OCI-LY7 (cell line): ENCODE results near the gene AGBL3. TPM values are rescaled to one million over a fixed set of nuclear protein-coding genes. Genes with fewer than 3 reads are reported as not detected.

Experiments
- BruUV-seq: library from RNA; stranded (reverse); fragments of 400-500 nt; replicated peaks from 2 replicates; lab custom pipeline; 2021; lab: Mats Ljungman, UMichigan
- CTCF ChIA-PET: fragments of 300-600 bp; sonication (Branson Sonifier 250); formaldehyde crosslinking; loops from one replicate; lab custom pipeline; 2022; ENCODE audit warnings: antibody characterized with exemption; ENCODE audit not compliant: unreplicated experiment; lab: Charles Lee
- POLR2A ChIA-PET: fragments of 300-600 bp; sonication (Branson Sonifier 250); formaldehyde crosslinking; loops from one replicate; lab custom pipeline; 2022; ENCODE audit warnings: antibody characterized with exemption; lab: Charles Lee
- DNase-seq: peaks from one replicate; pipeline ENCODE4 v3.0.0-alpha.2; 2015; ENCODE audit warnings: low spot score
- H2AFZ ChIP-seq: fragments of 200-600 bp; sonication (generic), shearing (Covaris generic); 2 replicates; pipeline ENCODE4 v1.6.1; 2014; ENCODE audit warnings: mild to moderate bottlenecking, antibody characterized with exemption, low read length, moderate library complexity
- H3K27ac ChIP-seq: fragments of 200-600 bp; sonication (generic); 2 replicates; pipeline ENCODE4 v1.5.1; 2014; ENCODE audit warnings: mixed run types, low read depth, mild to moderate bottlenecking, moderate library complexity, low read length, inconsistent platforms; ENCODE audit not compliant: poor library complexity, severe bottlenecking
- H3K36me3 ChIP-seq: fragments of 200-600 bp; sonication (generic); 2 replicates; pipeline ENCODE4 v1.6.1; 2014; ENCODE audit warnings: mild to moderate bottlenecking, antibody characterized with exemption, low read length, moderate library complexity, mixed read lengths; ENCODE audit not compliant: insufficient read depth
- H3K4me1 ChIP-seq: fragments of 200-600 bp; sonication (generic); 2 replicates; pipeline ENCODE4 v1.5.1; 2014; ENCODE audit warnings: mild to moderate bottlenecking, low read length; ENCODE audit not compliant: insufficient read depth, poor library complexity, severe bottlenecking
- H3K4me2 ChIP-seq: fragments of 200-600 bp; sonication (generic); 2 replicates; pipeline ENCODE4 v1.6.1; 2014; ENCODE audit warnings: mild to moderate bottlenecking, low read length
- H3K4me3 ChIP-seq: fragments of 200-600 bp; sonication (generic); 2 replicates; pipeline ENCODE4 v1.5.1; 2014; ENCODE audit warnings: mild to moderate bottlenecking, low read depth, low read length; ENCODE audit not compliant: poor library complexity, severe bottlenecking
- H3K79me2 ChIP-seq: fragments of 200-600 bp; sonication (generic); 2 replicates; pipeline ENCODE4 v1.6.1; 2016; ENCODE audit warnings: low read depth, mild to moderate bottlenecking, low read length, moderate library complexity, mixed read lengths; ENCODE audit not compliant: insufficient read depth
- H3K9me2 ChIP-seq: fragments of 200-600 bp; sonication (generic); 2 replicates; pipeline ENCODE4 v1.6.1; 2016; ENCODE audit warnings: mild to moderate bottlenecking, low read length, mixed read lengths; ENCODE audit not compliant: insufficient read depth
- H3K9me3 ChIP-seq: fragments of 200-600 bp; sonication (generic); 2 replicates; pipeline ENCODE4 v1.6.1; 2014; ENCODE audit warnings: mild to moderate bottlenecking, mixed run types, low read length, mixed read lengths
- H4K20me1 ChIP-seq: fragments of 200-600 bp; sonication (generic); 2 replicates; pipeline ENCODE4 v1.6.1; 2014; ENCODE audit warnings: mild to moderate bottlenecking, antibody characterized with exemption, low read length, moderate library complexity, mixed read lengths; ENCODE audit not compliant: insufficient read depth
- EZH2phosphoT487 ChIP-seq: fragments of 200-600 bp; sonication (generic); IDR thresholded peaks from 2 replicates; pipeline ENCODE4 v1.6.1; 2018; ENCODE audit warnings: low read depth, borderline replicate concordance, mild to moderate bottlenecking, mixed run types, antibody characterized with exemption, low read length, moderate library complexity, mixed read lengths
- intact Hi-C: fragments of 100-400 bp; cut with micrococcal nuclease; formaldehyde crosslinking; loops from one replicate; pipeline ENCODE4 v1.10.0; 2022; ENCODE audit not compliant: unreplicated experiment
- total RNA-seq, 2 experiments: library from RNA; depleted of rRNA in 1 of 2; stranded (reverse); fragments of >200 nt in 1 of 2; shearing (Covaris generic) in 1 of 2; gene quantifications; 2 replicates each; pipeline ENCODE4 v1.2.3, GENCODE V29; 2014 to 2022
- TF ChIP-seq, protein P1 (sequence below): fragments of 200-600 bp; sonication (generic); conservative IDR thresholded peaks from 2 replicates; pipeline ENCODE4 v1.5.1; 2014; ENCODE audit warnings: mild to moderate bottlenecking, antibody characterized with exemption, low read length, moderate library complexity, mixed read lengths

AGBL3 gene
- total RNA-seq, 2 experiments from 2014 or later = 3.5 to 4.9 TPM

DNA sequence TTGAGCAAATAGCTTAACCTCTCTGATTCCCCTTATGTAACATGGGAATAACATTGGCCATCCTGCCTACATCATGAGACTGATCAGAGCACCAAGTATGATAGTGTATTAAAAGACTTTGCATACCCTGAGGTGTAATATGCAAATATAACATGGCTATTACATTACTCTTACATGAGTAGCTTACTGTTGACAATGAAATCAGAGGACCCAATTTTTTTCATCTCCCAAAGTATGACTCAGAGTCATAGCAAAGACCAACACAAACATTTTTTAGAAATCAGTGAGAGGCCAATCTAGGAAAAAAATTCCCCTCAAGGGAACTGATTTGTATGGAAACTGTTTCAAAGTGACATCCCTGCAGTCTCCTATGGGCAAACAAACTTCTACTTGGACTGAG lies 114.5 kb downstream of the AGBL3 start:
- POLR2A ChIA-PET = interaction anchor here (0.6 to 0.7 kb wide), 2 partner anchors 98 to 380 kb away, joined by 3 to 5 read pairs; no protein-coding TSS in a partner anchor
- no peaks in the 10 kb centered on the region for H4K20me1 ChIP-seq
- H3K4me2 ChIP-seq = no peak overlapping the region
- intact Hi-C loops = no loop called here
- no peak overlapping the region for H3K4me3 ChIP-seq
- TF ChIP-seq EZH2phosphoT487 = no peak
- TF ChIP-seq, protein P1, sequence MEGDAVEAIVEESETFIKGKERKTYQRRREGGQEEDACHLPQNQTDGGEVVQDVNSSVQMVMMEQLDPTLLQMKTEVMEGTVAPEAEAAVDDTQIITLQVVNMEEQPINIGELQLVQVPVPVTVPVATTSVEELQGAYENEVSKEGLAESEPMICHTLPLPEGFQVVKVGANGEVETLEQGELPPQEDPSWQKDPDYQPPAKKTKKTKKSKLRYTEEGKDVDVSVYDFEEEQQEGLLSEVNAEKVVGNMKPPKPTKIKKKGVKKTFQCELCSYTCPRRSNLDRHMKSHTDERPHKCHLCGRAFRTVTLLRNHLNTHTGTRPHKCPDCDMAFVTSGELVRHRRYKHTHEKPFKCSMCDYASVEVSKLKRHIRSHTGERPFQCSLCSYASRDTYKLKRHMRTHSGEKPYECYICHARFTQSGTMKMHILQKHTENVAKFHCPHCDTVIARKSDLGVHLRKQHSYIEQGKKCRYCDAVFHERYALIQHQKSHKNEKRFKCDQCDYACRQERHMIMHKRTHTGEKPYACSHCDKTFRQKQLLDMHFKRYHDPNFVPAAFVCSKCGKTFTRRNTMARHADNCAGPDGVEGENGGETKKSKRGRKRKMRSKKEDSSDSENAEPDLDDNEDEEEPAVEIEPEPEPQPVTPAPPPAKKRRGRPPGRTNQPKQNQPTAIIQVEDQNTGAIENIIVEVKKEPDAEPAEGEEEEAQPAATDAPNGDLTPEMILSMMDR = no peak
- no peaks in the 10 kb centered on the region for H3K79me2 ChIP-seq
- H2AFZ ChIP-seq = no peak overlapping the region
- BruUV-seq = no TSS peak
- H3K4me1 ChIP-seq = no peaks in the 10 kb centered on the region
- no peaks in the 10 kb centered on the region for H3K36me3 ChIP-seq
- no peak overlapping the region for H3K27ac ChIP-seq
- H3K9me2 ChIP-seq = no peaks in the 10 kb centered on the region
- CTCF ChIA-PET = no interaction called here
- no peaks in the 10 kb centered on the region for H3K9me3 ChIP-seq
- DNase-seq = no peak

DNA sequence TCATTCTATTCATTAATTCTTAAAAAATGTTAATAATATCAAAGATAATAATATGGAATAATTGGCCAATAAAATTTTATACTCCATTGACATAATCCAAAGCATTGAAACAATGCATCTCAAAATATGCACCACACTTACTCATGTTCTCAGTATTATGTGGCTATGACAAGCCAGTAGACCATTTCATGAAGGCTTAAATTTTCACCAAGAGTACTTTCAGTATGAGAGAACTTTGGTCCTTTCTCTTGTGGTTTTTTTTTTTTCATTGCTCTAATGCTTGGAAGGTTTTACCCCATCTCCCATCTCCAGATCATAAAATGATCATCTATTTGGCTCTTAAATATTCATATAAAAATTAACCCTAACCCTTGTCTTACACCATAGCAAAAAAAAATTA lies 116.1 kb downstream of the AGBL3 start:
- H3K27ac ChIP-seq = no peak overlapping the region
- BruUV-seq = no TSS peak
- DNase-seq = no peak
- no peak overlapping the region for H3K4me2 ChIP-seq
- intact Hi-C loops = no loop called here
- CTCF ChIA-PET = no interaction called here
- H3K9me3 ChIP-seq = no peaks in the 10 kb centered on the region
- H3K36me3 ChIP-seq = no peaks in the 10 kb centered on the region
- H3K79me2 ChIP-seq = no peaks in the 10 kb centered on the region
- POLR2A ChIA-PET = interaction anchor here (0.8 kb wide), 1 partner anchor 32 kb away, joined by 7 read pairs; no protein-coding TSS in a partner anchor
- no peaks in the 10 kb centered on the region for H4K20me1 ChIP-seq
- H3K4me1 ChIP-seq = no peaks in the 10 kb centered on the region
- no peak for TF ChIP-seq EZH2phosphoT487
- TF ChIP-seq, protein P1 = no peak
- H3K4me3 ChIP-seq = no peak overlapping the region
- no peak overlapping the region for H2AFZ ChIP-seq
- H3K9me2 ChIP-seq = no peaks in the 10 kb centered on the region

GRCh38 chr7:135109562-135109961 lies 123.3 kb downstream of the AGBL3 start:
- POLR2A ChIA-PET = no interaction called here
- DNase-seq = no peak
- TF ChIP-seq EZH2phosphoT487 = no peak
- TF ChIP-seq, protein P1 = no peak
- Histone ChIP-seq H3K27ac (no peak overlapping the region), H3K4me3 (no peak overlapping the region), H3K36me3 (no peaks in the 10 kb centered on the region), H3K79me2 (no peaks in the 10 kb centered on the region), H3K9me3 (no peaks in the 10 kb centered on the region), H3K4me1 (no peaks in the 10 kb centered on the region), H3K4me2 (no peak overlapping the region), H3K9me2 (no peaks in the 10 kb centered on the region), H2AFZ (no peak overlapping the region), H4K20me1 (no peaks in the 10 kb centered on the region)
- no TSS peak for BruUV-seq
- CTCF ChIA-PET = no interaction called here
- intact Hi-C loops = no loop called here
